ENCODE results near the gene PEX7.
"Not testable (repeated sequence)": the region's sequence is repeated elsewhere in the genome, so short reads cannot be mapped to it uniquely, and the experiment has no call there.

The PEX7 gene

GRCh38 chr6:136846477-136846876 lies 24.1 kb downstream of the PEX7 start:
- not testable (repeated sequence) for DNase-seq

GRCh38 chr6:136849979-136850563 lies 27.7 kb downstream of the PEX7 start:
- not testable (repeated sequence) for DNase-seq

- DNase-seq = no peak
These were observed 37.0 kb downstream of the PEX7 start for GRCh38 chr6:136859430-136859829.

- no peak for DNase-seq
These were observed 37.7 kb downstream of the PEX7 start for GRCh38 chr6:136860043-136860442.

GRCh38 chr6:136862662-136863061 lies 40.3 kb downstream of the PEX7 start:
- DNase-seq = no peak

GRCh38 chr6:136863752-136864151 lies 41.4 kb downstream of the PEX7 start:
- DNase-seq = no peak

- DNase-seq = no peak
These were observed 42.3 kb downstream of the PEX7 start for GRCh38 chr6:136864676-136865075.

- DNase-seq = no peak
These were observed 44.6 kb downstream of the PEX7 start for GRCh38 chr6:136866872-136867416.

GRCh38 chr6:136869451-136869850 lies 47.1 kb downstream of the PEX7 start:
- no peak for DNase-seq

GRCh38 chr6:136873748-136874147 lies 51.4 kb downstream of the PEX7 start:
- no peak for DNase-seq

- DNase-seq = not testable (repeated sequence)
These were observed 54.1 kb downstream of the PEX7 start for GRCh38 chr6:136876469-136876868.

- DNase-seq = no peak
These were observed 58.5 kb downstream of the PEX7 start for GRCh38 chr6:136880748-136881460.

GRCh38 chr6:136886091-136886490 lies 63.7 kb downstream of the PEX7 start:
- DNase-seq = no peak

- no peak for DNase-seq
These were observed 65.6 kb downstream of the PEX7 start for GRCh38 chr6:136887953-136888352.

- DNase-seq = peak; percentile 49
These were observed 67.1 kb downstream of the PEX7 start for GRCh38 chr6:136889271-136890193.

GRCh38 chr6:136890194-136890839 lies 67.9 kb downstream of the PEX7 start:
- no peak for DNase-seq

GRCh38 chr6:136890986-136891385 lies 68.6 kb downstream of the PEX7 start:
- DNase-seq = no peak

- no peak for DNase-seq
These were observed 70.8 kb downstream of the PEX7 start for GRCh38 chr6:136893187-136893586.

- no peak for DNase-seq
These were observed 73.5 kb downstream of the PEX7 start for GRCh38 chr6:136895901-136896300.

- DNase-seq = peak; percentile 64
These were observed 74.7 kb downstream of the PEX7 start for GRCh38 chr6:136897071-136897470.

GRCh38 chr6:136901212-136901784 lies 78.9 kb downstream of the PEX7 start:
- no peak for DNase-seq

GRCh38 chr6:136904477-136904876 lies 82.1 kb downstream of the PEX7 start:
- not testable (repeated sequence) for DNase-seq
